ENCODE data around the gene RBMS3. TPM values are rescaled to one million over a fixed set of nuclear protein-coding genes. Genes with fewer than 3 reads are reported as not detected.

The RBMS3 gene
- total RNA-seq, 4 donors from 2014 or later = 7.3 to 21.8 (median 12.8) TPM

DNA sequence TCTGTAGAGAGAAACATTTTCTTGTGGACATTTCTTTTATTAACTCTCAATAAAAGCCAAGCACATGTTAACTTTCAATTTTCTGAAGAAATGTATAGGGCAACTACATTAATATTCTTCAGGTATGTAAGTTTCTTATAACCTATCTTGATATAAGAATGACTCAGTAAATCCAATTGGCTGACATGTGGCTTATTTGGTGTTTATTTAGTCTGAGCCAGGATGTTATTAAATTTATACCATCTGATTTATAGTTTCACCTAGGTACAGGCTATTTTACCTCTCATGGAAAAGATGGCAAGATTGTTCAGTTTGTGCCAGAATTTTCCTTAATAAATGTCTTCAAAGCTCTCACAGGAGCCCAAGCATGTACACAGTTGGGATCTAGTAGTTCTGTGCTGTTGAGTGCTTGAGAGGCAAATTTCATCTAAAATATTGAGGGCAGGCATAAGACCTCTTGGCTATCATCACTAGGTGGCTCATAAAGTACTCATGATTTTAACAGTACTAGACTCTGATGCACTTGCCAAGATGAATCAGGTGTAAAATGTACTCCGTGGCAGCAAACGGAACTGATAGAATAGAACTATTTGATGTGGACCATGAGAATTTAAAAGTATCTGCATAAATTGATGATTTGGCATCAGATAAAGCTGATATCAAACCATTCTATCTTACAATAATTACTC, 631.9 kb downstream of the RBMS3 start:
- DNase-seq (ENCODE audit: low spot score in 2 of 2) = no peak
- TF ChIP-seq, protein P1, sequence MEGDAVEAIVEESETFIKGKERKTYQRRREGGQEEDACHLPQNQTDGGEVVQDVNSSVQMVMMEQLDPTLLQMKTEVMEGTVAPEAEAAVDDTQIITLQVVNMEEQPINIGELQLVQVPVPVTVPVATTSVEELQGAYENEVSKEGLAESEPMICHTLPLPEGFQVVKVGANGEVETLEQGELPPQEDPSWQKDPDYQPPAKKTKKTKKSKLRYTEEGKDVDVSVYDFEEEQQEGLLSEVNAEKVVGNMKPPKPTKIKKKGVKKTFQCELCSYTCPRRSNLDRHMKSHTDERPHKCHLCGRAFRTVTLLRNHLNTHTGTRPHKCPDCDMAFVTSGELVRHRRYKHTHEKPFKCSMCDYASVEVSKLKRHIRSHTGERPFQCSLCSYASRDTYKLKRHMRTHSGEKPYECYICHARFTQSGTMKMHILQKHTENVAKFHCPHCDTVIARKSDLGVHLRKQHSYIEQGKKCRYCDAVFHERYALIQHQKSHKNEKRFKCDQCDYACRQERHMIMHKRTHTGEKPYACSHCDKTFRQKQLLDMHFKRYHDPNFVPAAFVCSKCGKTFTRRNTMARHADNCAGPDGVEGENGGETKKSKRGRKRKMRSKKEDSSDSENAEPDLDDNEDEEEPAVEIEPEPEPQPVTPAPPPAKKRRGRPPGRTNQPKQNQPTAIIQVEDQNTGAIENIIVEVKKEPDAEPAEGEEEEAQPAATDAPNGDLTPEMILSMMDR (IDR thresholded peaks at IDR 0.05) = no peak
- no peak for TF ChIP-seq POLR2A (IDR thresholded peaks at IDR 0.05)
- 80 to 89% methylated on average over 2 of the region's 2 CpGs for WGBS, 2 donors
- intact Hi-C loops (cut with DNase I; ENCODE audit: low total_unique reads) = no loop called here
- no peak overlapping the region for H3K4me3 ChIP-seq (ENCODE audit: low read depth, poor library complexity, severe bottlenecking)

DNA sequence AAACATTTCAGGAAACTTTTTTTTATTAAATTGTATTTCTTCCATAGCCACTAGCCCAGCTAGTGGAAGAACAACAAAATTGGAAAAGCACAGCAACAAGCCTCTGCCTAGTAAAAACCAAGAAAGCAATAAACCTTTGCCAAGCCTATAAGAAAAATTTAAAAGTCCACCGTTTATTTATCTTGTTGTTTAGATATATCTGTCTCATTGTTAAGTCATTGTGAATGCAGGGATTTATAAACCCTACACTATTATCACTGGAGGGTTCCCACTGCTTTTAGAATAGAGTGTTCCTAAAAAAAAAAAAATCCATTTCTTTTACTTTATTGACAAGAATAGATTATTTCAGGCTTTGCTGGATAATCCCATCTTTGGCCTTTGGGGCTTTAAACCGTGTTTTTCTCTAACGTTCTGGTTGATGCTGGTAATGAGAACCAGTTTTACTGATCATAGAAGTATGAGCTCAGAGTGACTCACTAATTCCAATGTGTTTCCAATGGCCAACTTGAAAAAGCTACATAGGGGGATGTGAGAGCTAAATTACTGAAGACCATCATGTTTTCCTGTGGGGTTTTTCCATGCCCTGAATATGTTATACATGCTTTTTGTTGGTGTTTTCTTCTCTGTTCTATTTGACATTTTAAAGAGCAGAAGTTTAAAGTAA, 634.1 kb downstream of the RBMS3 start:
- TF ChIP-seq, protein P1 (IDR thresholded peaks at IDR 0.05) = no peak
- TF ChIP-seq POLR2A (IDR thresholded peaks at IDR 0.05) = no peak
- DNase-seq (ENCODE audit: low spot score in 2 of 2) = no peak
- H3K4me3 ChIP-seq (ENCODE audit: low read depth, poor library complexity, severe bottlenecking) = no peak overlapping the region
- intact Hi-C loops (cut with DNase I; ENCODE audit: low total_unique reads) = no loop called here
- whole genome bisulfite sequencing, 2 donors = 54 to 60% methylated on average over 3 of the region's 3 CpGs

DNA sequence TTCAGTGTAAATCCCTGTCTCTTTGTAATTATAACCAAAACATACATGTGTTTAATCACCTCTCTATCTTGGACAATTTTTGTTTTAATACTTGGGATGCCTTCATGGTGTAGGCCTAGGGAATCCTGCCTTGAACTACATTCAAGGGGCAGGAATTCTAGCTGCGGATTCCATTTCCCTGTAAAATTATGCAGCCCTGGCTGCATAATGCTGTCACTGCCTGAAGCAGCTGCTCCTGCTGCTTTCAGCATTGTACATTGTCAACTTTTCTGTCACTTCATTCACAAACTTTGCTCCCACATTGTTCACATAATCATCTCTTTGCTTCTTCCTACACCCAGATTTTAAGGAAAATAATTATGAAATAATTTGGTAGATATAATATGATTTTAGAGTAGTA, 638.7 kb downstream of the RBMS3 start:
- TF ChIP-seq, protein P1 (IDR thresholded peaks at IDR 0.05) = no peak
- no peak for TF ChIP-seq POLR2A (IDR thresholded peaks at IDR 0.05)
- no peak for DNase-seq (ENCODE audit: low spot score in 2 of 2)
- WGBS, 2 donors = 72 to 76% methylated on average over 1 of the region's 1 CpG
- intact Hi-C loops (cut with DNase I; ENCODE audit: low total_unique reads) = no loop called here
- H3K4me3 ChIP-seq (ENCODE audit: low read depth, poor library complexity, severe bottlenecking) = no peak overlapping the region

DNA sequence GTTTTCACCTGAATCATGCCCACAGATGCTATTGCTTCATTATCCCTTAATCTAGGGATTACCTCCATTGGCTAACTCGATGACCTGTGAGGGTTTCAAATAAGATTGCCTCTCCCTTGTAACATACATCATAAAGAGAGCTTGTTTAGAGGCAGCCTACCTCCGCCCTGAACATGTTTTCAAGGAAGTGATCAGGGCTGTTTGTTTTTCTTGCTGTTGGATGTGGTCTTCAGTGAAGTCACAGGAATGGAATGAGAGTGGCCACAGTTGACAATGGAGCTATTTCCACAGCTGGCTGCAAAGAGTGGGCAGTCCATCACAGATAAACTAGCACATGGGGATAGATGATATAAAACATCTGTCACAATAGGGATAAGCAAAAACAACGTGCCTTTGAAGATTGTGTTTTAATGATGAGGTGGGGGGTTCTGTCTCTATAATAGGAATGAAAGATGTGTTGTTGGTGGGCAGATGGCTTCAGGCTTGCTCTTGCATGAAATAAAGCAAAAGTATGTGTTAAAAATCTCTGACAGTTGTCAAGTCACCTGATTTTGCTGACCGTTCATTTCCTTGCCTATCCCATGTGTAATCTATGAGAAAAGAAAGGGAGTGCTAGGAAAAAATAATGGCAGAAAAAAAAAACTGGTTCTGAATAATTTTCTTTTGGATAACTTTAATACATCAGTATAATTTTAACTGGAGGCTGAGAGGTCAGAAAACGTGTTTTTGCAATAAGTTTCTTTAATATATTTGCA, 642.3 kb downstream of the RBMS3 start:
- TF ChIP-seq, protein P1 (IDR thresholded peaks at IDR 0.05) = no peak
- no peak for TF ChIP-seq POLR2A (IDR thresholded peaks at IDR 0.05)
- H3K4me3 ChIP-seq (ENCODE audit: low read depth, poor library complexity, severe bottlenecking) = no peak overlapping the region
- peak in 1 of 2 donors; percentile 51 for DNase-seq (ENCODE audit: low spot score in 2 of 2)
- WGBS, 2 donors = 39 to 43% methylated on average over 5 of the region's 5 CpGs
- intact Hi-C loops (cut with DNase I; ENCODE audit: low total_unique reads) = no loop called here

DNA sequence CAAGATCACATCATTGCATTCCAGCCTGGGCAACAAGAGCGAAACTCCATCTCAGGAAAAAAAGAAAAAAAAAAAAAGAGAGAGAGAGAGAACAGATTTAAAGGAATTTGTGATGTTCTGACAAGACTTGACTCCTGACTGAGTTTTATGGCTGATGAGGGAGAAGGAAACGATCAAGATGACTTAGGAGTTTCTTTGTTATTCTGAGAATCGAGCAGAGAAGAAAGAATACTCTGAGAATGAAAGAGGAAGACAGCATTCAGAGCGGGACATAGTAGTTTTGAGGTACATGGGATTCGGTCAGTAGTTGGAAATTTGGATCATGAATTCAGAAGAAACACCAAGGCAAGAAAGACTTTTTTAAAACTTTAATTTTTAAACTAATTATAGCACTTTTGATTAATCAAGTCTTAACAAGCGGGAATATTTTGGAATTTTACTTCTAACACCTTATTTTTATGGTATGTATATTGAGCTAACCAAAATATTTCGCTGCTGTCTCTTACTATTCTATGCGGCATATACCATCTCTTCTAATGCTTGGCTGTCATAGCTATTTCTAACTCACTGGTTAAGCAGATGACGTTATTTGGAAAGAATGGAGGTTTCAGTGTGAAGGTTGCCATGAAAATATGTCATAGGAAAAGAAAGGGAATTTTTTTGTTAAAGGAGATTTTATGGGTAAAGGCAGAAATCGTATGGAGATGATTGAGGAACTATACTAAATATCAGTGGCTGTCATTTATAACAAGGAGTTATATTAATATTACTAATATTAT, 644.1 kb downstream of the RBMS3 start:
- intact Hi-C loops (cut with DNase I; ENCODE audit: low total_unique reads) = no loop called here
- no peak for TF ChIP-seq POLR2A (IDR thresholded peaks at IDR 0.05)
- TF ChIP-seq, protein P1 (IDR thresholded peaks at IDR 0.05) = no peak
- DNase-seq (ENCODE audit: low spot score in 2 of 2) = no peak
- H3K4me3 ChIP-seq (ENCODE audit: low read depth, poor library complexity, severe bottlenecking) = no peak overlapping the region
- WGBS, 2 donors = 83% methylated on average over 10 of the region's 10 CpGs
